ENCODE data around the gene HDLBP.
"Not testable (repeated sequence)": the region's sequence is repeated elsewhere in the genome, so short reads cannot be mapped to it uniquely, and the experiment has no call there.

HDLBP gene

GRCh38 chr2:241207151-241207550 lies 108.3 kb downstream of the HDLBP start:
- DNase-seq = no peak

- DNase-seq = no peak
Observed at GRCh38 chr2:241205086-241205485, 110.4 kb downstream of the HDLBP start.

- DNase-seq = no peak
Observed at GRCh38 chr2:241204490-241204889, 111.0 kb downstream of the HDLBP start.

GRCh38 chr2:241204010-241204384 lies 111.5 kb downstream of the HDLBP start:
- DNase-seq = no peak

- DNase-seq = no peak
Observed at GRCh38 chr2:241203218-241204009, 112.1 kb downstream of the HDLBP start.

GRCh38 chr2:241202681-241203080 lies 112.8 kb downstream of the HDLBP start:
- DNase-seq = no peak

GRCh38 chr2:241202268-241202585 lies 113.2 kb downstream of the HDLBP start:
- DNase-seq = no peak

GRCh38 chr2:241201445-241202267 lies 113.8 kb downstream of the HDLBP start:
- no peak for DNase-seq

GRCh38 chr2:241200822-241201395 lies 114.6 kb downstream of the HDLBP start:
- no peak for DNase-seq

GRCh38 chr2:241199897-241200821 lies 115.3 kb downstream of the HDLBP start:
- no peak for DNase-seq

GRCh38 chr2:241199286-241199685 lies 116.2 kb downstream of the HDLBP start:
- no peak for DNase-seq

- no peak for DNase-seq
Observed at GRCh38 chr2:241198381-241199279, 116.8 kb downstream of the HDLBP start.

GRCh38 chr2:241197947-241198346 lies 117.5 kb downstream of the HDLBP start:
- DNase-seq = no peak

- DNase-seq = not testable (repeated sequence)
Observed at GRCh38 chr2:241197246-241197645, 118.2 kb downstream of the HDLBP start.

- DNase-seq = no peak
Observed at GRCh38 chr2:241195506-241196130, 119.9 kb downstream of the HDLBP start.

- DNase-seq = no peak
Observed at GRCh38 chr2:241194811-241195210, 120.7 kb downstream of the HDLBP start.

- DNase-seq = no peak
Observed at GRCh38 chr2:241193271-241193670, 122.2 kb downstream of the HDLBP start.

GRCh38 chr2:241191081-241191480 lies 124.4 kb downstream of the HDLBP start:
- DNase-seq = no peak

GRCh38 chr2:241190291-241190981 lies 125.0 kb downstream of the HDLBP start:
- DNase-seq = no peak

GRCh38 chr2:241189856-241190201 lies 125.6 kb downstream of the HDLBP start:
- DNase-seq = no peak

Measured in NCI-H526 treated with DMSO at 0.1 percent for 48 hours (cell line).